Adrenal gland (tissue), 12 donors: Measurements from ENCODE around the gene ZNF775. TPM values are rescaled to one million over a fixed set of nuclear protein-coding genes. Genes with fewer than 3 reads are reported as not detected.

Source experiments
- DNase-seq, 7 donors: peaks; one replicate each; pipeline ENCODE4 v3.0.0-alpha.2; 2019 to 2020
- H3K27ac ChIP-seq, 5 donors: fragments of 200-600 bp; sonication (generic) in 4 of 5; 1 replicate in 3 of 5; 2 replicates in 2 of 5; pipeline versions ENCODE4 v1.5.1 to v1.8.0; 2016 to 2020; ENCODE audit warnings: mild to moderate bottlenecking in 1 of 5
- H3K27me3 ChIP-seq: fragments of 200-600 bp; 2 replicates; pipeline ENCODE4 v1.8.0; 2021
- H3K36me3 ChIP-seq, 2 donors: fragments of 200-600 bp; replicated peaks in 1 of 2; 1 replicate in 1 of 2; 2 replicates in 1 of 2; pipeline versions ENCODE4 v1.5.1 to v1.8.0; 2018 to 2022
- H3K4me1 ChIP-seq, 2 donors: fragments of 200-600 bp; replicated peaks in 1 of 2; 1 replicate in 1 of 2; 2 replicates in 1 of 2; pipeline versions ENCODE4 v1.5.1 to v1.8.0; 2018 to 2021
- H3K4me3 ChIP-seq, 4 donors: fragments of 200-600 bp; sonication (generic) in 3 of 4; one replicate each; pipeline ENCODE4 v1.5.1; 2016 to 2018
- H3K9me3 ChIP-seq, 3 donors: fragments of 200-600 bp; sonication (generic) in 1 of 3; replicated peaks in 1 of 3; 1 replicate in 2 of 3; 2 replicates in 1 of 3; pipeline versions ENCODE4 v1.5.1 to v1.8.0; 2016 to 2021
- CTCF ChIP-seq, 6 experiments: fragments of 450-650 bp in 4 of 6; fragments of 200-600 bp in 2 of 6; sonication (generic) in 1 of 6; IDR thresholded peaks; 1 replicate in 5 of 6; 2 replicates in 1 of 6; pipeline versions ENCODE4 v1.5.1 to v1.8.0; 2016 to 2021; ENCODE audit warnings: antibody characterized with exemption in 6 of 6, mild to moderate bottlenecking in 2 of 6, moderate library complexity in 1 of 6
- POLR2A ChIP-seq, 2 donors: fragments of 450-650 bp; IDR thresholded peaks; one replicate each; pipeline ENCODE4 v1.6.1; 2017; ENCODE audit warnings: antibody characterized with exemption in 2 of 2, mild to moderate bottlenecking in 2 of 2, moderate library complexity in 1 of 2
- WGBS, 4 donors: extraction: QIAGEN DNeasy Blood & Tissue Kit in 2 of 4; methylation state at CpG; one replicate each; pipeline versions ENCODE4 v1.1.5 to v1.1.7; 2013 to 2017; 5-methylcytosine and 5-hydroxymethylcytosine counted together
- intact Hi-C, 2 donors: fragments of 100-400 bp; cut with DNase I; formaldehyde crosslinking; loops; one replicate each; pipeline versions ENCODE4 v1.14.1 to v1.15.0; 2022 to 2023
- polyA plus RNA-seq, 3 donors: library from polyadenylated mRNA; stranded (reverse); fragments of 200-250 nt in 2 of 3; fragments of 350-450 nt in 1 of 3; fragmentation: Illumina TruSeq in 1 of 3; extraction: RNeasy Lipid Tissue Mini Kit (QIAGEN cat#74804) in 1 of 3; gene quantifications; one replicate each; pipeline ENCODE4 v1.2.3, GENCODE V29; 2013 to 2014
- total RNA-seq, 9 donors: library from RNA; depleted of rRNA in 4 of 9; stranded (reverse); fragments of >200 nt in 4 of 9; fragments of 120-200 nt in 1 of 9; fragmentation: NEBNext Ultra II Directional in 1 of 9; extraction: Animal tissue kit (Norgen Biotek cat#: 25700) in 1 of 9; gene quantifications; one replicate each; pipeline versions ENCODE4 v1.1.0 to v1.2.4, GENCODE V29; 2013 to 2023
- donor health status: healthy with polysubstance abuse.
- donor health status: Bipolar disorder and iron deficiency.
- donor health status: DM: yes; HTN: yes; CAD: no.
- donor health status: DM: no; HTN: no; CAD: no.
- donor health status: DM: no; HTN: no; CAD: no.
- donor health status: DM: yes; HTN: yes; CAD: no.

ZNF775 gene
- total and polyA plus RNA-seq, 12 donors: 0.26 to 13.9 (median 6.1) TPM

DNA sequence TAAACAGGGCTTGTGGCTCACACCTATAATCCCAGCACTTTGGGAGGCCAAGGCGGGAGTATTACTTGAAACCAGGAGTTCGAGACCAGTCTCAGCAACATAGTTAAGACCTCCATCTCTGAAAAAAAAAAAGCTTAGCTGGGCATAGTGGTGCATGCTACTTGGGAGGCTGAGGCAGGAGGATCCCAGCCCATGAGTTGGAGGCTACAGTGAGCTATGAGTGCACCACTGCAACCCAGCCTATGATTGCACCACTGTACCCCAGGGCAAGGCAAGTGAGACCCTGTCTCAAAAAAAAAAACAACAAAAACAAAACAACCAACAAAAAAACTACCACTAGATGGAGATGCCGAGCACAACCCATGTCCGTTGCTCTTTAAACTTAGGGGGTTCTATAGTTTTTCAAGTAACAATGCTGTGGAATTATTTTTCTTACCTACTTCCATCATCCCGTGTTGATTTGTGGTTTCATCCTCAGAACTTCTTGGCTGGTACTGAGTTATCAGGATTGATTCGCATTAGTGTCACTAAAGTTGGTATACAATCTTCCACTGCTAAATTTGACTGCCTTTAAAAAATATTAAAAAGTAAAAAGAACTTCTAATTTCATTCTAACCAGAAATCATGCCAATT is 22.7 kb upstream of the ZNF775 start:
- DNase-seq: no peak
- intact Hi-C loops: loop anchor here in 1 of 2 donors (10.0 kb wide), 1 partner anchor 58 kb away; no protein-coding TSS in a partner anchor

GRCh38 chr7:150357270-150357669 is 21.9 kb upstream of the ZNF775 start:
- H3K4me1 ChIP-seq: peaks cover 0 to 3% of the 10 kb centered on the region in 2 donors

More for the DNA sequence above, 22.7 kb upstream of the ZNF775 start:
- no peaks in the 10 kb centered on the region for H3K36me3 ChIP-seq
- H3K4me1 ChIP-seq: peaks cover 0 to 3% of the 10 kb centered on the region in 2 donors
- no peaks in the 10 kb centered on the region for H3K27me3 ChIP-seq
- no peak overlapping the region for H3K4me3 ChIP-seq
- 20 to 30% (median 25%) methylated on average over 6 of the region's 6 CpGs for WGBS, 4 donors
- no peak overlapping the region for H3K27ac ChIP-seq
- H3K9me3 ChIP-seq: no peaks in the 10 kb centered on the region
- peak; percentile 46 to 77 (median 56) for TF ChIP-seq CTCF (IDR thresholded peaks at IDR 0.05)
- TF ChIP-seq POLR2A (IDR thresholded peaks at IDR 0.05): no peak

DNA sequence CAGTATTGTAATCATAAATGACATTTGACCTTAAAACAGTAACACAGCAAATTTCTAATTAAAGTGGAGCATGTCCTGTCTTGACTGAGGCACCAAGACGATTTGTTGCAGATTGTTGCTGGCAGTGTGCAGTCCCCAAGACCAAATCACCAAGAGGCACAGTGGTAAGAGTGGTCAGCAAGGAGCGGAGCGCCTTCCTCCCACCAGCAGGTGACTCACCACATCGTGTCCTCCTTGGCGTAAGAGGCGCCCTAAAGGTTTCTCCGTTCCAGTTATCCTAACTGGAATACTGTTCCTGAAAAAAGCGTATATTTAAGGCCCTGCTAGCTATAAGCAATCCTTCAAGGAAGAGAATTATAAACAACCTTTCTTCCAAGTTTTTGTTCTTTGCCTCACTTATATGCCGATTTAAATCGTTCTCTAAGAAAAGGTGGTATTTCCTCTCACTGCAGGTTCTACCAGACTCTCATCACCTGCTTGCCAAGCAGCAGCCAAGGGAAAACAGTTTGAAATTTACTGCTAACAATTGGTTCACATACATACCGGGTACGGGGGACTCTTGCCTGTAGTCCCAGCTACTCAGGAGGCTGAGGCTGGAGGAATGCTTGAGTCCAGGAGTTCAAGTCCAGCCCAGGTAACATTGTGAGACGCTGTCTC is 21.2 kb upstream of the ZNF775 start:
- 83 to 86% (median 85%) methylated on average over 13 of the region's 13 CpGs for WGBS, 4 donors
- Histone ChIP-seq H3K9me3 (no peaks in the 10 kb centered on the region), H3K27me3 (no peaks in the 10 kb centered on the region), H3K4me3 (no peak overlapping the region), H3K4me1 (peaks cover 0 to 3% of the 10 kb centered on the region in 2 donors), H3K27ac (no peak overlapping the region), H3K36me3 (no peaks in the 10 kb centered on the region)
- no peak for DNase-seq
- intact Hi-C loops: loop anchor here in 1 of 2 donors (10.0 kb wide), 1 partner anchor 57 kb away; no protein-coding TSS in a partner anchor
- no peak for TF ChIP-seq CTCF (IDR thresholded peaks at IDR 0.05)
- TF ChIP-seq POLR2A (IDR thresholded peaks at IDR 0.05): no peak

More at GRCh38 chr7:150357270-150357669, 21.9 kb upstream of the ZNF775 start:
- Histone ChIP-seq H3K36me3 (no peaks in the 10 kb centered on the region), H3K4me3 (no peak overlapping the region), H3K9me3 (no peaks in the 10 kb centered on the region), H3K27ac (no peak overlapping the region), H3K27me3 (no peaks in the 10 kb centered on the region)
- 58 to 72% (median 63%) methylated on average over 9 of the region's 9 CpGs for WGBS, 4 donors
- DNase-seq: no peak
- TF ChIP-seq CTCF (IDR thresholded peaks at IDR 0.05) (no peak), POLR2A (IDR thresholded peaks at IDR 0.05) (no peak)
- intact Hi-C loops: loop anchor here in 1 of 2 donors (10.0 kb wide), 1 partner anchor 58 kb away; no protein-coding TSS in a partner anchor

- Histone ChIP-seq H3K9me3 (no peaks in the 10 kb centered on the region), H3K27me3 (no peaks in the 10 kb centered on the region), H3K36me3 (no peaks in the 10 kb centered on the region), H3K27ac (no peak overlapping the region), H3K4me3 (no peak overlapping the region), H3K4me1 (peaks cover 0 to 3% of the 10 kb centered on the region in 2 donors)
- no peak for TF ChIP-seq CTCF (IDR thresholded peaks at IDR 0.05)
- TF ChIP-seq POLR2A (IDR thresholded peaks at IDR 0.05): no peak
- intact Hi-C loops: loop anchor here in 1 of 2 donors (10.0 kb wide), 1 partner anchor 56 kb away; no protein-coding TSS in a partner anchor
- WGBS, 4 donors: 96 to 98% (median 97%) methylated on average over 4 of the region's 4 CpGs
- no peak for DNase-seq
Measured at GRCh38 chr7:150358433-150358832, 20.7 kb upstream of the ZNF775 start.
